Mammary epithelial cell (primary cell): ENCODE data around the gene CPED1.

Experiments
- EZH2 ChIP-seq: IDR thresholded peaks from 2 replicates; pipeline ENCODE4 v1.6.1; 2012; ENCODE audit warnings: low read length, inconsistent platforms, borderline replicate concordance
- TF ChIP-seq, protein P1 (sequence below), 2 donors: IDR thresholded peaks in 1 of 2; conservative IDR thresholded peaks in 1 of 2; 2 replicates each; pipeline ENCODE4 v1.5.1; 2011 to 2012; ENCODE audit warnings: inconsistent platforms in 2 of 2, low read length in 2 of 2, mild to moderate bottlenecking in 2 of 2, control low read depth in 1 of 2, low read depth in 1 of 2; ENCODE audit not compliant: insufficient read depth in 1 of 2; ENCODE audit errors: extremely low read depth in 1 of 2

DNA sequence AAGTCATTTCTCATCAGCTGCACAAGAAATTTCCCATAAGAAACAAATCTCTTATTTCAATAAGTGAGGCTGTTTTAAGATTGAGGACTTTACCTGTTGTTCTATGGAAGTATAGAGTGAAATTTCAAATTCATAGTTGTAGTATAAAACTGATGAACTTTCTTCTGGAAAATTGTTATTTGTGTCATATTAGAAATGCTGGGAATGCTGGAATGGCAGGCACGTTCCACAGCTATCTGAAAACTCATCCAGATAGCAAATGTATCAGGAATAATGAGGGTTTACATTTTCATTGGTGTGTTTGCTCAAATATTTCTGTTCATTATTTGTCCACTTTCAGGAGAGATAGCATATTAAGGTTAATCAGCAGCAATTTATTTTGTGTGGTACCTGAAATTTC lies 40.8 kb downstream of the CPED1 start:
- TF ChIP-seq, protein P1, sequence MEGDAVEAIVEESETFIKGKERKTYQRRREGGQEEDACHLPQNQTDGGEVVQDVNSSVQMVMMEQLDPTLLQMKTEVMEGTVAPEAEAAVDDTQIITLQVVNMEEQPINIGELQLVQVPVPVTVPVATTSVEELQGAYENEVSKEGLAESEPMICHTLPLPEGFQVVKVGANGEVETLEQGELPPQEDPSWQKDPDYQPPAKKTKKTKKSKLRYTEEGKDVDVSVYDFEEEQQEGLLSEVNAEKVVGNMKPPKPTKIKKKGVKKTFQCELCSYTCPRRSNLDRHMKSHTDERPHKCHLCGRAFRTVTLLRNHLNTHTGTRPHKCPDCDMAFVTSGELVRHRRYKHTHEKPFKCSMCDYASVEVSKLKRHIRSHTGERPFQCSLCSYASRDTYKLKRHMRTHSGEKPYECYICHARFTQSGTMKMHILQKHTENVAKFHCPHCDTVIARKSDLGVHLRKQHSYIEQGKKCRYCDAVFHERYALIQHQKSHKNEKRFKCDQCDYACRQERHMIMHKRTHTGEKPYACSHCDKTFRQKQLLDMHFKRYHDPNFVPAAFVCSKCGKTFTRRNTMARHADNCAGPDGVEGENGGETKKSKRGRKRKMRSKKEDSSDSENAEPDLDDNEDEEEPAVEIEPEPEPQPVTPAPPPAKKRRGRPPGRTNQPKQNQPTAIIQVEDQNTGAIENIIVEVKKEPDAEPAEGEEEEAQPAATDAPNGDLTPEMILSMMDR (conservative IDR thresholded peaks at IDR 0.05 in 1 of 2, IDR thresholded peaks at IDR 0.05 in 1 of 2; ENCODE audit: extremely low read depth in 1 of 2, insufficient read depth in 1 of 2, low read depth in 1 of 2, low read length in 2 of 2): no peak
- no peak for TF ChIP-seq EZH2
